Inflammatory macrophage treated with lipopolysaccharide for 4 hours (primary cell): Measurements from ENCODE around the gene ADARB2.

ENCODE experiments used
- DNase-seq: peaks from one replicate; pipeline ENCODE4 v3.0.0-alpha.2; 2020

ADARB2 gene

GRCh38 chr10:1560535-1561192 lies 176.7 kb downstream of the ADARB2 start:
- no peak for DNase-seq

- DNase-seq: no peak
Observed at GRCh38 chr10:1559761-1560160, 177.6 kb downstream of the ADARB2 start.

GRCh38 chr10:1559311-1559710 lies 178.0 kb downstream of the ADARB2 start:
- no peak for DNase-seq

- DNase-seq: no peak
Observed at GRCh38 chr10:1558906-1559305, 178.4 kb downstream of the ADARB2 start.

GRCh38 chr10:1557081-1557480 lies 180.2 kb downstream of the ADARB2 start:
- no peak for DNase-seq

- no peak for DNase-seq
Observed at GRCh38 chr10:1556496-1556895, 180.8 kb downstream of the ADARB2 start.

- DNase-seq: no peak
Observed at GRCh38 chr10:1553951-1554350, 183.4 kb downstream of the ADARB2 start.

GRCh38 chr10:1552881-1553670 lies 184.2 kb downstream of the ADARB2 start:
- DNase-seq: no peak

- no peak for DNase-seq
Observed at GRCh38 chr10:1552406-1552805, 184.9 kb downstream of the ADARB2 start.

- DNase-seq: no peak
Observed at GRCh38 chr10:1551636-1552338, 185.5 kb downstream of the ADARB2 start.

- no peak for DNase-seq
Observed at GRCh38 chr10:1550616-1551015, 186.7 kb downstream of the ADARB2 start.

- DNase-seq: no peak
Observed at GRCh38 chr10:1550291-1550595, 187.1 kb downstream of the ADARB2 start.

GRCh38 chr10:1549591-1550290 lies 187.6 kb downstream of the ADARB2 start:
- DNase-seq: no peak

GRCh38 chr10:1548596-1548995 lies 188.7 kb downstream of the ADARB2 start:
- DNase-seq: no peak

- no peak for DNase-seq
Observed at GRCh38 chr10:1548146-1548545, 189.2 kb downstream of the ADARB2 start.

GRCh38 chr10:1546431-1547110 lies 190.8 kb downstream of the ADARB2 start:
- no peak for DNase-seq

- DNase-seq: no peak
Observed at GRCh38 chr10:1545524-1545923, 191.8 kb downstream of the ADARB2 start.

GRCh38 chr10:1544929-1545328 lies 192.4 kb downstream of the ADARB2 start:
- no peak for DNase-seq

GRCh38 chr10:1544209-1544673 lies 193.1 kb downstream of the ADARB2 start:
- no peak for DNase-seq

GRCh38 chr10:1543596-1543995 lies 193.7 kb downstream of the ADARB2 start:
- DNase-seq: no peak

- no peak for DNase-seq
Observed at GRCh38 chr10:1542941-1543340, 194.4 kb downstream of the ADARB2 start.

GRCh38 chr10:1540144-1540543 lies 197.2 kb downstream of the ADARB2 start:
- DNase-seq: no peak

GRCh38 chr10:1539216-1539615 lies 198.1 kb downstream of the ADARB2 start:
- no peak for DNase-seq
